Esophagus squamous epithelium (tissue), 4 donors: ENCODE data around the gene SPPL2C.

Experiments
- CTCF ChIP-seq, 6 experiments: fragments of 450-650 bp in 4 of 6; fragments of 200-600 bp in 2 of 6; sonication (generic) in 2 of 6; IDR thresholded peaks; one replicate each; pipeline ENCODE4 v1.5.1; 2016 to 2019; ENCODE audit warnings: antibody characterized with exemption in 6 of 6, mild to moderate bottlenecking in 4 of 6, moderate library complexity in 4 of 6
- POLR2A ChIP-seq, 4 donors: fragments of 450-650 bp; IDR thresholded peaks; one replicate each; pipeline ENCODE4 v1.6.1; 2017; ENCODE audit warnings: antibody characterized with exemption in 4 of 4, mild to moderate bottlenecking in 4 of 4, moderate library complexity in 3 of 4

- TF ChIP-seq POLR2A (IDR thresholded peaks at IDR 0.05) (no peak), CTCF (IDR thresholded peaks at IDR 0.05) (no peak)
These were observed 10.8 kb upstream of the SPPL2C start for GRCh38 chr17:45833920-45834319.
